ENCODE data around the gene DNM3.

DNM3 gene

DNA sequence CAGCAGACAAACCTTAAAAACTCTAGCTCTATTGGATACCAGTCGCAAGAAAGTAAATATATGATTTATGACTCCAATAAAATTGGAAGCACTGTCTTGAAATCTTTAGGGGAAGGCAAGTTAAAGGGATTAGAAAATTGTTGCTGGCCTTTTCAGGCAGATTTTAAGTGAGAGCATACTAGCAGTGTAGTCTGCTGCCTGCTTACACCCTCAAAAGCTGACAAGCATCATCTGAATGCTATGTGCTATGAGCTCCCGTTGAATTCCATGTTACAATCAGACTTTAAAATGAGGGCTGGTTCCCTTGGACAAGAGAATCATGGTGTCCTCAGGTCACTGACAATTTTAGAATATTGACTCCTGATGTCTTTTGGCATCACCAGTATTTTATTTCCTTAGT lies 308.0 kb downstream of the DNM3 start:
- DNase-seq (ENCODE audit: low spot score) = no peak
- Histone ChIP-seq H3K4me3 (no peak overlapping the region), H3K27ac (no peak overlapping the region)
- TF ChIP-seq CTCF (IDR thresholded peaks at IDR 0.05) = no peak

GRCh38 chr1:172154551-172154950 lies 313.3 kb downstream of the DNM3 start:
- Histone ChIP-seq H3K4me3 (peak overlapping the region; percentile 16), H3K27ac (peak overlapping the region in 1 of 2 donors; percentile 22)
- no peak for TF ChIP-seq CTCF (IDR thresholded peaks at IDR 0.05)
- no peak for DNase-seq (ENCODE audit: low spot score)

DNA sequence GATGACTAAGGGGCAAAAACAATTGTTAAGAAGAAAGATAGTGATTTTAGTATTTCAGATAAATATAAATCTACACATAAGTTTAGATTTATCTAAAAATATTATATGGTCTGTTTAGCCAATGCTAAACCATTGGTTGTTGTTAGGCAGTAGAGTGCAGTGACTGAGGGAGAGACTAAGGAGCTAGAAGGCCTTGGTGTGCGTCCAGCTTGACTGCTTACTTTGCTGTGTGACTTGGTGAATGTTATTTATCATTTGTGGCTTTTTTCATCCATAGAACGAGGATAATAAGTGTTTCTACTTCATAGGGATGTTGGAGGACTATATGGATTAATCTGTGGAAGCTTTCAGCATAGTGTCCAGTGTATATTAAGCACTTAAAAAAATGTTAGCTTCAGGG lies 314.5 kb downstream of the DNM3 start:
- no peak for DNase-seq (ENCODE audit: low spot score)
- no peak for TF ChIP-seq CTCF (IDR thresholded peaks at IDR 0.05)
- no peak overlapping the region for H3K4me3 ChIP-seq
- no peak overlapping the region for H3K27ac ChIP-seq

DNA sequence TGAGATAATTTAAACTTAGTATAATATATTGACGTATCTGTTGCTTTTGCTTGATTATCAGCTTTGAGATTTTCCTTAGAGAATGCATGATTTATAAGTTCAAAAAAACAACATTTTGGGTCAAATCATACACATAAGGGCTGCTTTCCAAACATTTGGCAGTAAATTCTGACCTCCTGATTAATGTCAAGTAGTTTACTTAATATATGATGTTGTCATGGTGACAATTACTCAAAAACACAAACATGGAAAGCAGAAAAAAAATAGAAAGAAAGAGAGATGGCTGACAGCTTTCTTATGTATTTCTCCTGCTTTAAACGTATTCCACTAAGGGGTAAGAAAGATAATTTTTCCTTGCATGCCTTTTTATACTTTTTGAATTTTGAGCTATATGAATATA lies 320.9 kb downstream of the DNM3 start:
- H3K27ac ChIP-seq = no peak overlapping the region
- TF ChIP-seq CTCF (IDR thresholded peaks at IDR 0.05) = no peak
- no peak overlapping the region for H3K4me3 ChIP-seq
- DNase-seq (ENCODE audit: low spot score) = no peak

- Histone ChIP-seq H3K27ac (no peak overlapping the region), H3K4me3 (no peak overlapping the region)
- TF ChIP-seq CTCF (IDR thresholded peaks at IDR 0.05) = no peak
- no peak for DNase-seq (ENCODE audit: low spot score)
Measured at GRCh38 chr1:172163498-172164215, 322.4 kb downstream of the DNM3 start.

GRCh38 chr1:172165403-172165802 lies 324.1 kb downstream of the DNM3 start:
- Histone ChIP-seq H3K4me3 (no peak overlapping the region), H3K27ac (no peak overlapping the region)
- no peak for DNase-seq (ENCODE audit: low spot score)
- no peak for TF ChIP-seq CTCF (IDR thresholded peaks at IDR 0.05)

GRCh38 chr1:172167796-172168596 lies 326.7 kb downstream of the DNM3 start:
- no peak for TF ChIP-seq CTCF (IDR thresholded peaks at IDR 0.05)
- Histone ChIP-seq H3K4me3 (no peak overlapping the region), H3K27ac (no peak overlapping the region)
- no peak for DNase-seq (ENCODE audit: low spot score)

Data from coronary artery (tissue), 2 donors.